CD4-positive, alpha-beta T cell treated with Interleukin-12 subunit alpha and Interleukin-12 subunit beta, for 1 hour (primary cell): ENCODE results near the gene TOR4A.
"Not testable (repeated sequence)": the region's sequence is repeated elsewhere in the genome, so short reads cannot be mapped to it uniquely, and the experiment has no call there.

Experiments used
- DNase-seq: peaks from one replicate; pipeline ENCODE4 v3.0.0-alpha.2; 2020

The TOR4A gene

GRCh38 chr9:137253717-137254623 lies 23.6 kb upstream of the TOR4A start:
- no peak for DNase-seq

- peak; percentile 96 for DNase-seq
Observed at GRCh38 chr9:137254624-137255447, 22.7 kb upstream of the TOR4A start, which contains the start of gene NELFB. TSS of gene NELFB (plus strand) at chr9:137255327.

GRCh38 chr9:137255448-137256114 lies 21.9 kb upstream of the TOR4A start:
- DNase-seq: no peak

DNA sequence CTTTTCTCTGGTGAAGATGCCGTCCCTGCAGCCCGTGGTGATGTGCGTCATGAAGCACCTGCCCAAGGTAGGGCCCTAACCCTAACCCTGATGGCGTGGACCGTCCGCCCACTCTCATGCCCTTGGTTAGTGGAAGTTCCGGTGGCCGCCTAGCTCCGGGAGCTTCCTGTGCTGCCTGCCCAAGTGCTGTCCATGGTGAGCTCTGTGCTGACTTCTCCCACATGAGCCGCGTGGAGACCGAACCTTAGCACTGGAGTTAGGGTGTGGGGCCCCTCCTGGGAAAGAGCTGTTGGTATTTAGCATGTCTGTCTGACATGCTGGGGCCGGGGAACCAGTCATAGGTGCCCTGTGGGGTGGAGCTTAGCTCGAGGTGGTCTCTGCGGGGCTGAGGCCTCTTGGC lies 21.2 kb upstream of the TOR4A start:
- no peak for DNase-seq

DNA sequence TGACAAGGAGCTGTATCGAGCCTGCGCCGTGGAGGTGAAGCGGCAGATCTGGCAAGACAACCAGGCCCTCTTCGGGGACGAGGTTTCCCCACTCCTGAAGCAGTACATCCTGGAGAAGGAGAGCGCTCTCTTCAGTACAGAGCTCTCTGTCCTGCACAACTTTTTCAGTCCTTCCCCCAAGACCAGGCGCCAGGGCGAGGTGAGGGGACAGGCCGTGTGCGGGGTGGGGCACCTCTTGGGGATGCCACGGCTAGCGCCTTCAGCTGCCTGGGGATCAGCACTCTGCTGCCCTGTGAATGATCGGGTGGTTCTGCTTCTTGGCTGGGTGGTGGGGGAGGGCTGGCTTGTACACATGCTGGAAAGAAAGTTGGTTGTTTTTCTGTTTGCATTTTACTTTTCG lies 20.7 kb upstream of the TOR4A start:
- no peak for DNase-seq

DNA sequence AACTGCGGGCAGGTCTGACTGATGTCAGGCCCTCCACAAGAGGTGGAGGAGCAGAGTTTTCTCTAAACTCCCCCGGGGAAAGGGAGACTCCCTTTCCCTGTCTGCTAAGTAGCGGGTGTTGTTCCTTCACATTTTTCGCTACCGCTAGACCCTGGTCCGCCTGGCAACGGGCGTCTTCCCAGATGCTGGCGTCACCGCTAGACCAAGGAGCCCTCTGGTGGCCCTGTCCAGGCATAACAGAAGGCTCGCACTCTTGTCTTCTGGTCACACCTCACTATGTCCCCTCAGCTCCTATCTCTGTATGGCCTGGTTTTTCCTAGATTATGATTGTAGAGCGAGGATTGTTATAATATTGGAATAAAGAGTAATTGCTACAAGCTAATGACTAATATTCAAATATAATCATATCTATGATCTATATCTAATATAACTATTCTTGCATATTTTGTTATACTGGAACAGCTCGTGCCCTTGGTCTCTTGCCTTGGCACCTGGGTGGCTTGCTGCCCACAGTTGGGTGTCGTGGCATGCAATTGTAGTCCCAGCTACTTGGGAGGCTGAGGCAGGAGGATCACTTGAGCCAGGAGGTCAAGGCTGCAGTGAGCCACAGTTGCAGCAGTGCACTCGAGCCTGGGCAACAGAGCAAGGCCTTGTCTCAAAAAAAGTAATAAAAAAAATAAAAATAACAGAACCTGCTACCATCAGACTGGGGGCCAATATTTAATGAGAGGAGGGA lies 15.2 kb upstream of the TOR4A start:
- DNase-seq: not testable (repeated sequence)

DNA sequence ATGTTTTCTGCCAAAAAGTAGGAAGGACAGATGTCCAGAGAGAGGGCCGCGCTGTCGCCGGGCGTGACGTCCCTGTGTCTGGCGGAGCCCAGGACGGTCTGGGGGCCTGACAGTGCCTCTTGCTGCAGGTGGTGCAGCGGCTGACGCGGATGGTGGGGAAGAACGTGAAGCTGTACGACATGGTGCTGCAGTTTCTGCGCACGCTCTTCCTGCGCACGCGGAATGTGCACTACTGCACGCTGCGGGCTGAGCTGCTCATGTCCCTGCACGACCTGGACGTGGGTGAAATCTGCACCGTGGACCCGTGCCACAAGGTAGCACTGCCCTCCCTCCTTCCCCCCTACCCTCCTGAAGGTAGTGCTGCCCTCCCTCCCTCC lies 14.6 kb upstream of the TOR4A start:
- DNase-seq: no peak

- DNase-seq: no peak
Observed at GRCh38 chr9:137263506-137263905, 14.0 kb upstream of the TOR4A start.

DNA sequence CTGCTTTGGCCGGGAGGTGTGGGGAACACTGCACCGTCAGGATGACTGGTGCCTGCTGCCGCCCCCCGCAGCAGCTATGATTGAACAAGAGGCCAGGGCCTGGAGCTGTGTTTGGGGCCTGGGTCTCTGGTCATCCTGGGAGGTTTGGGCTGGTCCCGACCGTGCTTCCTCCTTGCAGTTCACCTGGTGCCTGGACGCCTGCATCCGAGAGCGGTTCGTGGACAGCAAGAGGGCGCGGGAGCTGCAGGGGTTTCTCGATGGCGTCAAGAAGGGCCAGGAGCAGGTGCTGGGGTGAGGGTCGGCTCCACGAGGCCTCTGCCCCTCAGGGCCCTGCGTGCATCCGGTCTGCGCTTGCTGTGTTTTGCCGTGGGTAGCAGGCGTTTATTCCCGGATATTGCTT lies 13.5 kb upstream of the TOR4A start:
- no peak for DNase-seq

DNA sequence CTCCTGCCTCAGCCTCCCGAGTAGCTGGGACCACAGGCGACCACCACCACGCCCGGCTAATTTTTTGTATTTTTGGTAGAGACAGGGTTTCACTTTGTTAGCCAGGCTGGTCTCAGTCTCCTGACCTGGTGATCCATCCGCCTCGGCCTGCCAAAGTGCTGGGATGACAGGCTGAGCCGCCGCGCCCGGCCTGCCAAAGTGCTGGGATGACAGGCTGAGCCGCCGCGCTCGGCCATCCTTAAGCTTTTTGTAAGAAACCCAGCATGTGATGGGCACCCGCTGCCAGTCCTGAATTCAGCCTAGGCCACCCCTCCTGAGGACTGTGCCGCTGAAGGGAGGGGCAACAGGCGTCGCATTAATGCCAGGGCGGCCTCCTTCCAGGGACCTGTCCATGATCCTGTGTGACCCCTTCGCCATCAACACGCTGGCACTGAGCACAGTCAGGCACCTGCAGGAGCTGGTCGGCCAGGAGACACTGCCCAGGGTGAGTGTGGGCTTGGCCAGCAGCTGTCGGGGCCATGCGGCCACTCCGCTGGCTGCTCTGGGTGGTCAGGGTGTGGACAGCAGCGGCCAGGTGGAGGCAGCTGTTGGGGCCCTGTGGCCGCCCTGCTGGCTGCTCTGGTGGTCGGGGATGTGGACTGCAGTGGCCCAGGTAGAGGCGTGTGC lies 11.9 kb upstream of the TOR4A start:
- DNase-seq: no peak

- DNase-seq: no peak
Observed at GRCh38 chr9:137266162-137266527, 11.4 kb upstream of the TOR4A start.

GRCh38 chr9:137266585-137267453 lies 10.7 kb upstream of the TOR4A start:
- no peak for DNase-seq

GRCh38 chr9:137267933-137268355 lies 9.6 kb upstream of the TOR4A start:
- no peak for DNase-seq

DNA sequence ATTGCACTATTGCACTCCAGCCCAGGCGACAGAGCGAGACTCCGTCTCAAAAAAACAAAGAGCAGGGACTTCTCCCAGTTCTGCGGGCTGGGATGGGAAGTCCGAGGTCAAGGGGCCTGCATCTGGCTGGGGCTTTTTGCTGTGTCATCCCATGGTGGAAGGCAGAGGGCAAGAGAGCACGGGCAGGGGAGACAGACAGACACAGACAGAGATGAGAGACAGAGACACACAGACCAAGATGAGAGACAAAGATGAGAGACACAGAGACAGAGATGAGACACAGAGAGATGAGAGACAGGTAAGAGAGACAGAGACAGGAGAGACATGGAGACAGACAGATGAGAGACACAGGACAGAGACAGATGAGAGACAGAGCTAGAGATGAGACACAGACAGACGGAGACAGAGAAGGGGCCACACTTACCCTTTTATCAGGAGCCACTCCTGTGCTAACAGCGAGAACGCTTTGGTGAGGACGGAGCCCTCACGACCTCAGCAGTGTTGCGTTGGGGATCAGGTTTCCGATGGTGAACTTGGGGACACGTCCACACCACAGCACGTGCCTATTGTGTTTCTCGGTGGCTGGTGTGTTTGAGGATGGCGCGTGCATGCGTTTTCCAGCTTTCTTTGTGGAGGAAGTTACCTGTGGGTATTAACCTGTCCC lies 8.9 kb upstream of the TOR4A start:
- no peak for DNase-seq

- DNase-seq: no peak
Observed at GRCh38 chr9:137269231-137269772, 8.2 kb upstream of the TOR4A start.

GRCh38 chr9:137270929-137271695 lies 6.4 kb upstream of the TOR4A start:
- peak; percentile 17 for DNase-seq

DNA sequence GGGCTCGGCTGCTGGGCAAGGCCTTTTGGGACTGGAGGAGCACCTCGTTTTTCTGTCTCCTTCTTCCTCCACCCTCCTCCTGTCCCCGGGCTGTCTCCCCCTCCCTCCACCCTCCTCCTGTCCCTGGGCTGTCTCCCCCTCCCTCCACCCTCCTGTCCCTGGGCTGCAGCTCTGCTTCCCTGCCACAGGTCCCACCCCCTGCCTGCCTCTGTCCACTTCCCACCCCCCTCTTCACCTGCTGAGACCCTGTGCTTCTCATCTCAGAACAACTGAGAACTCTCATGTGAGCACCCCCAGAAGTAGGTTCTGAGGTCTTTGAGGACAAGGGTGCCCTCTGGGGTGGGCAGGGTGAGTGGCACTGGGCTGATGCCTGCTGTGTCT lies 5.8 kb upstream of the TOR4A start:
- DNase-seq: no peak

DNA sequence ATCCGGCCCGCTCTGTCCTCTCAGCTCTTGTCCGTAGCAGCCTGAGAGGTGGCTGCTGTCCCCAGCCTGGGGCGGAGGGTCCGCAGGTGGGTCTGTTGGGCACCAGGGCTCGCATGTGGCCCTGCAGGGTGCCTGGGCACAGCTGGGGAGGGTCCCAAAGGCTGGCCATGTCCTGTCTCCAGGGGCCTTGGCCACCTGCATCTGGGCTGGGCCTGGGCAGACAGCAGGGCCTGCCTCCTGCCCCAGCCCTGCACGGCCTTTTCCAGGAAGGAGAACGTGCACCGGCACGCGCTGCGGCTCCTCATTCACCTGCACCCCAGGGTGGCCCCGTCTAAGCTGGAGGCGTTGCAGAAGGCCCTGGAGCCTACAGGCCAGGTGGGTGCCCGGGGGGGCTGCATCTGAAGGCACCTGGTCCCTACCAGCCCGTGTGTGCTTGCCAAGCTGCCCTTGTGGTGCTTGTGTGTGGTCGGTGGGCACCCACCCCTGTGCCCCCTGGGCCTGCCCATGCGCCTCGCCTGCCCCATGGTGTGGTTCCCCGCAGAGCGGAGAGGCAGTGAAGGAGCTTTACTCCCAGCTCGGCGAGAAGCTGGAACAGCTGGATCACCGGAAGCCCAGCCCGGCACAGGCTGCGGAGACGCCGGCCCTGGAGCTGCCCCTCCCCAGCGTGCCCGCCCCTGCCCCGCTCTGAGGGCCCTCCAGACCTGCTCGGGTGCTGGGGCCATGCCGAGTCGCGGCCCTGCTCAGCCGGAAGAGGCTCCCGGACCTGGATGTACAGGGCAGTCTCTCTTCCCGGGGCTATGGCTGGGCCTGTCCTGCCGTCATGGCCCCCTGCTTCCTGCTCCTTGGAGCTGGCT lies 5.1 kb upstream of the TOR4A start:
- DNase-seq: no peak

- no peak for DNase-seq
Observed at GRCh38 chr9:137273095-137273490, 4.4 kb upstream of the TOR4A start.
